Measurements from ENCODE around the gene DDX41.

GRCh38 chr5:177535125-177535524 lies 18.4 kb upstream of the DDX41 start:
- TF ChIP-seq CTCF (conservative IDR thresholded peaks at IDR 0.05): no peak
- no peak for TF ChIP-seq ZFX (IDR thresholded peaks at IDR 0.05)
